ENCODE measurements around the gene FKBP10. TPM values are rescaled to one million over a fixed set of nuclear protein-coding genes. Genes with fewer than 3 reads are reported as not detected.

The FKBP10 gene
- total and polyA plus RNA-seq, 2 experiments from 2014 or later = 113 to 336 TPM

- Histone ChIP-seq H3K4me3 (no peak overlapping the region), H3K36me3 (no peaks in the 10 kb centered on the region), H3K9me3 (ENCODE audit: low read depth) (no peaks in the 10 kb centered on the region), H3K27me3 (no peaks in the 10 kb centered on the region), H3K4me1 (ENCODE audit: low read depth) (peaks cover 34% of the 10 kb centered on the region), H3K27ac (peak overlapping the region; percentile 71)
- peak in 1 of 2 donors; percentile 98 for DNase-seq (ENCODE audit: low read depth in 1 of 2, low spot score in 1 of 2)
- TF ChIP-seq CTCF (IDR thresholded peaks at IDR 0.05; ENCODE audit: low read depth, low read length) = no peak
These were observed 35.1 kb upstream of the FKBP10 start for GRCh38 chr17:41777574-41778188.

- Histone ChIP-seq H3K4me1 (ENCODE audit: low read depth) (peaks cover 34% of the 10 kb centered on the region), H3K27me3 (no peaks in the 10 kb centered on the region), H3K4me3 (no peak overlapping the region), H3K9me3 (ENCODE audit: low read depth) (no peaks in the 10 kb centered on the region), H3K27ac (no peak overlapping the region), H3K36me3 (no peaks in the 10 kb centered on the region)
- no peak for DNase-seq (ENCODE audit: low read depth in 1 of 2, low spot score in 1 of 2)
- no peak for TF ChIP-seq CTCF (IDR thresholded peaks at IDR 0.05; ENCODE audit: low read depth, low read length)
These were observed 32.9 kb upstream of the FKBP10 start for GRCh38 chr17:41779954-41780353.

GRCh38 chr17:41781404-41782110 is 31.2 kb upstream of the FKBP10 start:
- no peak for TF ChIP-seq CTCF (IDR thresholded peaks at IDR 0.05; ENCODE audit: low read depth, low read length)
- H3K4me1 ChIP-seq (ENCODE audit: low read depth) = peaks cover 31% of the 10 kb centered on the region
- no peaks in the 10 kb centered on the region for H3K27me3 ChIP-seq
- H3K4me3 ChIP-seq = no peak overlapping the region
- DNase-seq (ENCODE audit: low read depth in 1 of 2, low spot score in 1 of 2) = peak in 1 of 2 donors; percentile 35
- H3K27ac ChIP-seq = peak overlapping the region; percentile 88
- no peaks in the 10 kb centered on the region for H3K36me3 ChIP-seq
- H3K9me3 ChIP-seq (ENCODE audit: low read depth) = no peaks in the 10 kb centered on the region

GRCh38 chr17:41782142-41782541 is 30.7 kb upstream of the FKBP10 start:
- Histone ChIP-seq H3K4me1 (ENCODE audit: low read depth) (peaks cover 31% of the 10 kb centered on the region), H3K27me3 (no peaks in the 10 kb centered on the region), H3K36me3 (no peaks in the 10 kb centered on the region), H3K4me3 (no peak overlapping the region), H3K27ac (peak overlapping the region; percentile 88), H3K9me3 (ENCODE audit: low read depth) (no peaks in the 10 kb centered on the region)
- DNase-seq (ENCODE audit: low read depth in 1 of 2, low spot score in 1 of 2) = peak in 1 of 2 donors; percentile 32
- TF ChIP-seq CTCF (IDR thresholded peaks at IDR 0.05; ENCODE audit: low read depth, low read length) = no peak

- H3K4me3 ChIP-seq = peak overlapping the region; percentile 51
- H3K27ac ChIP-seq = peak overlapping the region; percentile 88
- H3K4me1 ChIP-seq (ENCODE audit: low read depth) = peaks cover 31% of the 10 kb centered on the region
- DNase-seq (ENCODE audit: low read depth in 1 of 2, low spot score in 1 of 2) = peak; percentile 64 to 77
- H3K27me3 ChIP-seq = no peaks in the 10 kb centered on the region
- H3K9me3 ChIP-seq (ENCODE audit: low read depth) = no peaks in the 10 kb centered on the region
- no peaks in the 10 kb centered on the region for H3K36me3 ChIP-seq
- no peak for TF ChIP-seq CTCF (IDR thresholded peaks at IDR 0.05; ENCODE audit: low read depth, low read length)
These were observed 28.5 kb upstream of the FKBP10 start for GRCh38 chr17:41784207-41784744.
